ENCODE data around the gene FABP6. TPM values are rescaled to one million over a fixed set of nuclear protein-coding genes. Genes with fewer than 3 reads are reported as not detected.

The FABP6 gene
- total RNA-seq, 1 experiment from 2014 or later: 5.2 TPM

DNA sequence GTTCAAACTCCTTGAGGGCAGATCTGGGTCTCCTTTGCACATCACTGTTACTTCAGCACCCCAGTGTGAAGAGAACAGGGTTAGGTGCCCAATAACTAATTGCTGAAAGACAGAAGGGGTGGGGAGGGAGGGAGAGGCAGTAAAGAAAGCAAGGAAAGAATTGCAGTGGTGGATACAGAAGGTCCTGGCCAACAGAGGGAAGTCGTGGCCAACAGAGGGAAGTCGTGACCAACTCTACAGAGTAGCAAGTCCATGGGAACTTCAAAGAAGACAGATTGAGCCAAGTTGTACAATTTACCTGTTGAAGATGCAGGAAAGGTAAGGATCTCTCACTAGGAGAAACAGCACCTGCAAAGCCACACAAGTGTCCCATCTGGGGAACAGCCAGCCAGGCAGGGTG, 56.0 kb downstream of the FABP6 start:
- H3K9me3 Mint-ChIP-seq: no peaks in the 10 kb centered on the region
- H3K27me3 ChIP-seq (ENCODE audit: insufficient read depth, low read length): no peaks in the 10 kb centered on the region
- H4K5ac ChIP-seq (ENCODE audit: insufficient read length, low read depth, low read length): no peak overlapping the region
- no peak overlapping the region for H3K4me3 Mint-ChIP-seq
- peak overlapping the region in 1 of 3 experiments; percentile 87; a peak in 1 of 7 replicates for H3K27ac Mint-ChIP-seq
- no peaks in the 10 kb centered on the region for H4K20me1 ChIP-seq (ENCODE audit: control insufficient read depth, insufficient read depth, insufficient read length)
- peak overlapping the region; percentile 18 for H2AK5ac ChIP-seq (ENCODE audit: insufficient read length, low read length)
- H3K23ac ChIP-seq (ENCODE audit: insufficient read length, low read depth, low read length): no peak overlapping the region
- no peak overlapping the region for H3K56ac ChIP-seq (ENCODE audit: insufficient read length, low read depth, low read length)
- H3K27me3 Mint-ChIP-seq (ENCODE audit: low read depth): no peaks in the 10 kb centered on the region
- H3K79me2 ChIP-seq (ENCODE audit: insufficient read depth, low read length): peaks cover 3% of the 10 kb centered on the region; the same call in 1 of the 2 replicates
- peaks cover 11 to 17% (median 15%) of the 10 kb centered on the region in 3 experiments; a peak in 6 of 7 replicates for H3K36me3 Mint-ChIP-seq (ENCODE audit: insufficient read depth in 1 of 3, low read depth in 3 of 3)
- no peak overlapping the region for H4K8ac ChIP-seq (replicated peaks; ENCODE audit: insufficient read length, low read depth, low read length)
- H3K4ac ChIP-seq (ENCODE audit: low read depth, low read length): no peak overlapping the region
- H2BK20ac ChIP-seq (ENCODE audit: low read depth, low read length, poor library complexity, severe bottlenecking): peak overlapping the region; percentile 32
- no peak overlapping the region for H2AFZ ChIP-seq (ENCODE audit: low read length)
- no peak overlapping the region for H3K27ac ChIP-seq (ENCODE audit: insufficient read length, low read depth, low read length)
- TF ChIP-seq CTCF (conservative IDR thresholded peaks at IDR 0.05): no peak
- no peak overlapping the region for H2BK15ac ChIP-seq (ENCODE audit: low read depth, low read length)
- H2BK5ac ChIP-seq (ENCODE audit: insufficient read length, low read length): no peak overlapping the region
- WGBS (ENCODE audit: extremely low coverage, insufficient read length, low lambda C conversion rate): no CpG with 5 or more reads among the region's 2 CpGs
- no peak overlapping the region for H3K18ac ChIP-seq (ENCODE audit: insufficient read length, low read depth, low read length)
- H3K9ac ChIP-seq (ENCODE audit: extremely low read depth, insufficient read length, low read length): no peak overlapping the region
- no peak overlapping the region for H2BK120ac ChIP-seq (ENCODE audit: low read depth, low read length, poor library complexity, severe bottlenecking)
- no peak overlapping the region for H3K4me2 ChIP-seq (ENCODE audit: insufficient read depth, insufficient read length, low read length)
- no peaks in the 10 kb centered on the region for H3K23me2 ChIP-seq (ENCODE audit: insufficient read length, low read depth, low read length, poor library complexity, severe bottlenecking)
- DNase-seq: no peak
- no peak overlapping the region for H4K91ac ChIP-seq (ENCODE audit: insufficient read length, low read depth, low read length)
- peaks cover 57 to 65% of the 10 kb centered on the region in 2 experiments for H3K4me1 Mint-ChIP-seq
- H3K79me1 ChIP-seq (ENCODE audit: insufficient read depth, low read depth, low read length, poor library complexity, severe bottlenecking): no peaks in the 10 kb centered on the region
- no peak overlapping the region for H2BK12ac ChIP-seq (ENCODE audit: insufficient read length, low read depth, low read length)
- H3T11ph ChIP-seq (ENCODE audit: low read length): no peak overlapping the region
- no peaks in the 10 kb centered on the region for H3K9me3 ChIP-seq (ENCODE audit: control insufficient read depth, low read depth, low read length)
- H3K14ac ChIP-seq (ENCODE audit: insufficient read depth, low read length): no peak overlapping the region
- no peaks in the 10 kb centered on the region; the same call in 1 of the 2 replicates for H3K4me1 ChIP-seq (ENCODE audit: insufficient read depth, low read length)

Data from H9 (cell line).